Measurements from ENCODE around the gene MRPL14.

DNA sequence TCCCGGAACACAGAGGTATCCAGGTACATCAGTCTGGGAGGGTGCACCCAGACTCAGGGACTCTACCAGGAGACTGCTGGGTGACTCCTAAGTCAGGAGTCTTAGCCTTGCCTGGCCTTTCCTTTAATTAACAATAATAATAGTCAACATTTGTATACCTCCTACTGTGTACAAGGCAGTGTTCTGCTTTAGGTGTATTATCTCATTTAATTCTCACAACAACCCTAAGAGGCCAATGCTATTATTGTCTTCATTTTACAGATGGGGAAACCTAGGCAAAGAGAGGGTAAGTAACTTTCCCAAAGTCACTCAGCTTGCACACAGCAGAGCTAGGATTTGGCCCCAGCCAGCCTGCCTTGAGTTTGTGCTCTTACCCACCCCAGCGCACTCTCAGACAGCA lies 39.6 kb downstream of the MRPL14 start:
- TF ChIP-seq CTCF (IDR thresholded peaks at IDR 0.05; ENCODE audit: low read depth, low read length) (no peak), EZH2phosphoT487 (IDR thresholded peaks at IDR 0.05; ENCODE audit: low read depth) (no peak)

All from OCI-LY3 (cell line).